ENCODE measurements around the gene KCNMA1. TPM values are rescaled to one million over a fixed set of nuclear protein-coding genes. Genes with fewer than 3 reads are reported as not detected.

The KCNMA1 gene
- total RNA-seq, 3 donors from 2014 or later (not counting 1 experiment from before 2014, with no cell fraction given): 0.40 to 1.8 (median 0.63) TPM

GRCh38 chr10:77159538-77160110, 478.0 kb downstream of the KCNMA1 start:
- TF ChIP-seq, protein P1, sequence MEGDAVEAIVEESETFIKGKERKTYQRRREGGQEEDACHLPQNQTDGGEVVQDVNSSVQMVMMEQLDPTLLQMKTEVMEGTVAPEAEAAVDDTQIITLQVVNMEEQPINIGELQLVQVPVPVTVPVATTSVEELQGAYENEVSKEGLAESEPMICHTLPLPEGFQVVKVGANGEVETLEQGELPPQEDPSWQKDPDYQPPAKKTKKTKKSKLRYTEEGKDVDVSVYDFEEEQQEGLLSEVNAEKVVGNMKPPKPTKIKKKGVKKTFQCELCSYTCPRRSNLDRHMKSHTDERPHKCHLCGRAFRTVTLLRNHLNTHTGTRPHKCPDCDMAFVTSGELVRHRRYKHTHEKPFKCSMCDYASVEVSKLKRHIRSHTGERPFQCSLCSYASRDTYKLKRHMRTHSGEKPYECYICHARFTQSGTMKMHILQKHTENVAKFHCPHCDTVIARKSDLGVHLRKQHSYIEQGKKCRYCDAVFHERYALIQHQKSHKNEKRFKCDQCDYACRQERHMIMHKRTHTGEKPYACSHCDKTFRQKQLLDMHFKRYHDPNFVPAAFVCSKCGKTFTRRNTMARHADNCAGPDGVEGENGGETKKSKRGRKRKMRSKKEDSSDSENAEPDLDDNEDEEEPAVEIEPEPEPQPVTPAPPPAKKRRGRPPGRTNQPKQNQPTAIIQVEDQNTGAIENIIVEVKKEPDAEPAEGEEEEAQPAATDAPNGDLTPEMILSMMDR (IDR thresholded peaks at IDR 0.05): no peak
- DNase-seq (no peak), ATAC-seq (no peak)
- no peaks in the 10 kb centered on the region for H3K9me3 ChIP-seq (ENCODE audit: control insufficient read depth, insufficient read depth, low read length)
- Mint-ChIP-seq H3K4me3 (no peak overlapping the region), H3K27me3 (ENCODE audit: low read depth in 2 of 2) (peaks cover 17 to 23% of the 10 kb centered on the region in 2 donors), H3K9me3 (no peaks in the 10 kb centered on the region), H3K27ac (no peak overlapping the region), H3K36me3 (no peaks in the 10 kb centered on the region), H3K4me1 (no peaks in the 10 kb centered on the region)
- no peaks in the 10 kb centered on the region for H3K27me3 ChIP-seq (ENCODE audit: control insufficient read depth, insufficient read depth, low read length)
- intact Hi-C loops (cut with micrococcal nuclease): no loop called here
- no peaks in the 10 kb centered on the region for H3K36me3 ChIP-seq (ENCODE audit: control insufficient read depth, insufficient read depth, low read length)
- 74% methylated on average over 2 of the region's 2 CpGs for WGBS (ENCODE audit: insufficient coverage)
- no peaks in the 10 kb centered on the region for H3K4me1 ChIP-seq (ENCODE audit: control insufficient read depth, insufficient read depth, low read length)
- no peak overlapping the region for H3K27ac ChIP-seq (ENCODE audit: low read length)
- no peak overlapping the region for H3K4me3 ChIP-seq (ENCODE audit: low read length)

GRCh38 chr10:77158666-77159065, 478.9 kb downstream of the KCNMA1 start:
- Mint-ChIP-seq H3K27ac (no peak overlapping the region), H3K4me3 (no peak overlapping the region), H3K9me3 (no peaks in the 10 kb centered on the region), H3K36me3 (no peaks in the 10 kb centered on the region), H3K27me3 (ENCODE audit: low read depth in 2 of 2) (peaks cover 12 to 13% of the 10 kb centered on the region in 2 donors), H3K4me1 (no peaks in the 10 kb centered on the region)
- Histone ChIP-seq H3K27ac (ENCODE audit: low read length) (no peak overlapping the region), H3K36me3 (ENCODE audit: control insufficient read depth, insufficient read depth, low read length) (no peaks in the 10 kb centered on the region), H3K27me3 (ENCODE audit: control insufficient read depth, insufficient read depth, low read length) (no peaks in the 10 kb centered on the region), H3K9me3 (ENCODE audit: control insufficient read depth, insufficient read depth, low read length) (no peaks in the 10 kb centered on the region), H3K4me3 (ENCODE audit: low read length) (no peak overlapping the region), H3K4me1 (ENCODE audit: control insufficient read depth, insufficient read depth, low read length) (no peaks in the 10 kb centered on the region)
- ATAC-seq (no peak), DNase-seq (no peak)
- intact Hi-C loops (cut with micrococcal nuclease): no loop called here
- TF ChIP-seq, protein P1 (IDR thresholded peaks at IDR 0.05): no peak
- 61% methylated on average over 1 of the region's 3 CpGs for WGBS (ENCODE audit: insufficient coverage)

DNA sequence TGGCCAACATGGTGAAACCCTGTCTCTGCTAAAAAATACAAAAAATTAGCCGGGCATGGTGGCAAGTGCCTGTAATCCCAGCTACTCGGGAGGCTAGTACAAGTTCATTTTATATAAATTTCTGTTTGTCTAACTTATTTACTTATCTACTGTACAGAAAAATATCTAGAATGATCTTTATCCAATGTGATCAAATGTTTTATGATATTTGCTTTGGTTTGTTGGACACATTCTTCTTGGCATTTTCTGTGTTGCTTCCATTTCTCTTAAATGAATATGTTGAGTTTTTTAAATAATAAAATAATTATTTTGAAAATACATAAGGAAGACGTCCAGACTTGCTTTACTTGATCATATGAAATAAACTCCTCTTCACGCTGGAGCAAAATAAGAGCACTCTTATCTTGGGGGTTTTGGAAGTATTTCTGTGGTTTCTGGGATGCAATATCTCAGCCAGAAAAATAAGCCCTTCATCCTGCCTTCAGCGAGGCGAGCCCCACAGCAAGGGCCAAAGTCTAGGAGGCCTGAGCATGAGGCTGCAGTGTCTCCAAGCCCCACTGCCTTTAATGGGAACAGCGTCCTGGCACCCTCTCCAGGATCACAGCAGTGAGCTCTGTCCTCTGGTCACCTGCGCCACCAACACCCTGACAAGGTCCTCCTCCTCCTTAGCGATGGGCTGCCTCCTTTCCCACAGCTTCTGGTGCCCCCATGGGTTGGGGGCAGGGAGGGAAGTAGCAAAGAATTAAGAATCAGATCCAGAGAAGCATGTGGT, 480.2 kb downstream of the KCNMA1 start:
- intact Hi-C loops (cut with micrococcal nuclease): no loop called here
- Mint-ChIP-seq H3K27ac (no peak overlapping the region), H3K4me3 (no peak overlapping the region), H3K36me3 (no peaks in the 10 kb centered on the region), H3K27me3 (ENCODE audit: low read depth in 2 of 2) (peaks cover 10 to 11% of the 10 kb centered on the region in 2 donors), H3K4me1 (no peaks in the 10 kb centered on the region), H3K9me3 (no peaks in the 10 kb centered on the region)
- H3K4me3 ChIP-seq (ENCODE audit: low read length): no peak overlapping the region
- no peaks in the 10 kb centered on the region for H3K27me3 ChIP-seq (ENCODE audit: control insufficient read depth, insufficient read depth, low read length)
- DNase-seq: no peak
- H3K27ac ChIP-seq (ENCODE audit: low read length): no peak overlapping the region
- no peaks in the 10 kb centered on the region for H3K4me1 ChIP-seq (ENCODE audit: control insufficient read depth, insufficient read depth, low read length)
- H3K36me3 ChIP-seq (ENCODE audit: control insufficient read depth, insufficient read depth, low read length): no peaks in the 10 kb centered on the region
- TF ChIP-seq, protein P1 (IDR thresholded peaks at IDR 0.05): no peak
- H3K9me3 ChIP-seq (ENCODE audit: control insufficient read depth, insufficient read depth, low read length): no peaks in the 10 kb centered on the region
- no peak for ATAC-seq
- 81% methylated on average over 6 of the region's 9 CpGs for WGBS (ENCODE audit: insufficient coverage)
